ENCODE measurements around the gene BEST3. TPM values are rescaled to one million over a fixed set of nuclear protein-coding genes. Genes with fewer than 3 reads are reported as not detected.
A peak's percentile ranks its signal among the peaks of the same experiment; 100 is the strongest.

Gene BEST3
- total RNA-seq, 1 experiment from 2014 or later, result 1.1 TPM

DNA sequence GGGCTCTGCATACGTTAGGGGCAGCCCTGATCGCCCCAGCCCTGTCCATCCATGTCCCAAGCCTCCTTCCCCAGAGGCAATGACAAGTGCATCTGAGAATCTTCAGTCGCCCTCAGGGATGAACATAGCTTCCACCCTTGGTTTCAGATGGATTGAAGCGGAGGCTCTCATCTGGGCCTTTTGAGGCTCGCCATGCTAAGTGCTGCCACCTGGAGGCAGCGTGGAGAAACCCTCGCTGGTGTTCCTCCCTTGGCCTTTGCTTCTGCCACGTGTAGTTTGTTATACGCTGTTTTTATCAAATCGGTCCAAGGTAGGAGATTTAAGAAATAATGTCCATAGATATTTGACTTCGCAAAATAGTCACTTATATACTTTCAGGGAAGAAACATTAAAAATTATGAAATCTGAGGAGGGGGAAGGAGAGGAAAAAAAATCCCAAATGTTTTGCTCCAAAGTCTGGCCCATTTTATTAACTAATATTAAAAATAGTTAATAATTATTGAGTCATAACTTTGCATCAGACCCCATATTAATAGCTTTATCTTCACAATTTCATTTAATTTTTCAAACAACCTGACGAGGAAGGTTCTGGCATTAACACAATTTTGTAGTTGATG is 59.6 kb downstream of the BEST3 start:
- no peaks in the 10 kb centered on the region for H3K27me3 Mint-ChIP-seq (ENCODE audit: unreplicated experiment)
- no peaks in the 10 kb centered on the region for H3K4me1 Mint-ChIP-seq (ENCODE audit: low read depth, unreplicated experiment)
- no peak overlapping the region for H3K27ac Mint-ChIP-seq (ENCODE audit: unreplicated experiment)
- H3K4me3 Mint-ChIP-seq (ENCODE audit: low read depth, unreplicated experiment), result no peak overlapping the region
- H3K36me3 Mint-ChIP-seq (ENCODE audit: insufficient read depth, unreplicated experiment), result no peaks in the 10 kb centered on the region
- no TSS peak for BruUV-seq (replicated peaks)
- intact Hi-C loops (cut with micrococcal nuclease; ENCODE audit: unreplicated experiment), result loop anchor here (1.0 to 2.0 kb wide), 3 partner anchors 251 to 349 kb away; no protein-coding TSS in a partner anchor
- TF ChIP-seq, protein P1, sequence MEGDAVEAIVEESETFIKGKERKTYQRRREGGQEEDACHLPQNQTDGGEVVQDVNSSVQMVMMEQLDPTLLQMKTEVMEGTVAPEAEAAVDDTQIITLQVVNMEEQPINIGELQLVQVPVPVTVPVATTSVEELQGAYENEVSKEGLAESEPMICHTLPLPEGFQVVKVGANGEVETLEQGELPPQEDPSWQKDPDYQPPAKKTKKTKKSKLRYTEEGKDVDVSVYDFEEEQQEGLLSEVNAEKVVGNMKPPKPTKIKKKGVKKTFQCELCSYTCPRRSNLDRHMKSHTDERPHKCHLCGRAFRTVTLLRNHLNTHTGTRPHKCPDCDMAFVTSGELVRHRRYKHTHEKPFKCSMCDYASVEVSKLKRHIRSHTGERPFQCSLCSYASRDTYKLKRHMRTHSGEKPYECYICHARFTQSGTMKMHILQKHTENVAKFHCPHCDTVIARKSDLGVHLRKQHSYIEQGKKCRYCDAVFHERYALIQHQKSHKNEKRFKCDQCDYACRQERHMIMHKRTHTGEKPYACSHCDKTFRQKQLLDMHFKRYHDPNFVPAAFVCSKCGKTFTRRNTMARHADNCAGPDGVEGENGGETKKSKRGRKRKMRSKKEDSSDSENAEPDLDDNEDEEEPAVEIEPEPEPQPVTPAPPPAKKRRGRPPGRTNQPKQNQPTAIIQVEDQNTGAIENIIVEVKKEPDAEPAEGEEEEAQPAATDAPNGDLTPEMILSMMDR (IDR thresholded peaks at IDR 0.05; ENCODE audit: unreplicated experiment), result peak; percentile 79
- DNase-seq, result peak; percentile 75
- H3K9me3 Mint-ChIP-seq (ENCODE audit: low read depth, unreplicated experiment), result no peaks in the 10 kb centered on the region
- CTCF ChIA-PET, result interaction anchor here (0.6 to 1.7 kb wide), 5 partner anchors 54 to 428 kb away, joined by 3 to 15 read pairs (median 3); partner anchors contain the start of gene CCT2

DNA sequence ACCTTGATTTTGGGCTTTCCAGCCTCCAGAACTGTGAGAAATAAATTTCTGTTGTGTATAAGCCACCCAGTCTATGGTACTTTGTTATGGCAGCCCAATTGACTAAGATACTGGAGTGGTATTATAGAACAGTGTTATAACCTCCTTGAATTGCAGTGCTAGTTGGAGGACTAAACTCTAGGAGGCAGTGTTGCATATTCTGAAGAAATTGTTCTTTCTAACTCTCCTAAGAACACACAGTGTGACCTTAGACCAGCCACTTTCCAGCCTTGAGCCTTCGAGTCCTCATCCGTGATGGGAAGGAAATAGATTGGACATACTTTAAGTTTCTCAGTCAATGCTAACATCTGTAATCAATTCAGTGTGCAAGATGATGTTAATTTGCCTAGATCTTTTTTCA is 66.0 kb downstream of the BEST3 start:
- H3K36me3 Mint-ChIP-seq (ENCODE audit: insufficient read depth, unreplicated experiment), result no peaks in the 10 kb centered on the region
- intact Hi-C loops (cut with micrococcal nuclease; ENCODE audit: unreplicated experiment), result no loop called here
- H3K27me3 Mint-ChIP-seq (ENCODE audit: unreplicated experiment), result peaks cover 8% of the 10 kb centered on the region
- no peaks in the 10 kb centered on the region for H3K4me1 Mint-ChIP-seq (ENCODE audit: low read depth, unreplicated experiment)
- no peak for DNase-seq
- H3K9me3 Mint-ChIP-seq (ENCODE audit: low read depth, unreplicated experiment), result no peaks in the 10 kb centered on the region
- no peak overlapping the region for H3K4me3 Mint-ChIP-seq (ENCODE audit: low read depth, unreplicated experiment)
- TF ChIP-seq, protein P1 (IDR thresholded peaks at IDR 0.05; ENCODE audit: unreplicated experiment), result no peak
- no TSS peak for BruUV-seq (replicated peaks)
- H3K27ac Mint-ChIP-seq (ENCODE audit: unreplicated experiment), result no peak overlapping the region
- CTCF ChIA-PET, result no interaction called here

DNA sequence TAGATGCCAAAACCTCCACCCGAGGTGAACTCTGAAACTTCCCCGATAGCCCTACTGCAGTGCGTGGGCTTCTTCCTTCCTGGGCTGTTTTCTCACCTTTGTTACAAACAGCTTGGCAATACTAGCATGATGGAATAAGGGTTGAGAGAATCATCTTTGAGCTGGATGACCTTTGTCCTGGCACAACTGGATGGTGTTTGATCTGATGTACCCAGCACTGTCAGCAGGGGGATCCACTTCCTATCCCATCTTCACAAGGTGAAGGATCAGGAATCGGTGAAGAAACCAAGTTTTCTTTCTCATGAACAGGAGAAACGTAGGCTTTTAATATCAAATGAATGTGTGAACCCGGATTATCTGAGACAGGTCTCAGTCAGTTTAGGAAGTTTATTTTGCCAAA is 68.9 kb downstream of the BEST3 start:
- Mint-ChIP-seq H3K9me3 (ENCODE audit: low read depth, unreplicated experiment) (no peaks in the 10 kb centered on the region), H3K4me1 (ENCODE audit: low read depth, unreplicated experiment) (no peaks in the 10 kb centered on the region), H3K27me3 (ENCODE audit: unreplicated experiment) (peaks cover 14% of the 10 kb centered on the region), H3K27ac (ENCODE audit: unreplicated experiment) (no peak overlapping the region), H3K36me3 (ENCODE audit: insufficient read depth, unreplicated experiment) (no peaks in the 10 kb centered on the region), H3K4me3 (ENCODE audit: low read depth, unreplicated experiment) (no peak overlapping the region)
- TF ChIP-seq, protein P1 (IDR thresholded peaks at IDR 0.05; ENCODE audit: unreplicated experiment), result no peak
- intact Hi-C loops (cut with micrococcal nuclease; ENCODE audit: unreplicated experiment), result no loop called here
- no TSS peak for BruUV-seq (replicated peaks)
- CTCF ChIA-PET, result no interaction called here
- DNase-seq, result no peak

DNA sequence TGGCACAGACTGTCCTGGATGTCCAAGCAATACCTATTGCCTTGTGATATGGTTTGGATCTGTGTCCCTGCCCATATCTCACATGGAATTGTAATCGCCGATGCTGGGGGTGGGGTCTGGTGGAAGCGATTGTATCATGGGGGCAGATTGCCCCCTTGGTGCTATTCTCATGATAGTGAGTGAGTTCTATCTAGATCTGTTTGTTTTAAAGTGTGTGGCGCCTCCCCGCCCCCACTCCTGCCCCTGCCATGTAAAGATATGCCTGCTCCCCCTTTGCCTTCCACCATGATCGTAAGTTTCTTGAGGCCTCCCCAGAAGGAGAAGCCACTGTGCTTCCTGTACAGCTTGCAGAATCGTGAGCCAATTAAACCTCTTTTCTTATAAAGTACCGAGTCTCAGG is 71.6 kb downstream of the BEST3 start:
- Mint-ChIP-seq H3K27me3 (ENCODE audit: unreplicated experiment) (peaks cover 41% of the 10 kb centered on the region), H3K4me1 (ENCODE audit: low read depth, unreplicated experiment) (no peaks in the 10 kb centered on the region), H3K27ac (ENCODE audit: unreplicated experiment) (no peak overlapping the region), H3K9me3 (ENCODE audit: low read depth, unreplicated experiment) (no peaks in the 10 kb centered on the region), H3K36me3 (ENCODE audit: insufficient read depth, unreplicated experiment) (no peaks in the 10 kb centered on the region), H3K4me3 (ENCODE audit: low read depth, unreplicated experiment) (no peak overlapping the region)
- no TSS peak for BruUV-seq (replicated peaks)
- TF ChIP-seq, protein P1 (IDR thresholded peaks at IDR 0.05; ENCODE audit: unreplicated experiment), result no peak
- DNase-seq, result no peak
- CTCF ChIA-PET, result no interaction called here
- intact Hi-C loops (cut with micrococcal nuclease; ENCODE audit: unreplicated experiment), result no loop called here

Measured in Calu3 (cell line).